SK-N-SH treated with all-trans-retinoic acid at 6 μM for 48 hours (cell line): ENCODE data around the gene TMEM89.

Experiments
- ATAC-seq: fragments of 200-7000 bp; cut with Tn5 transposase; 3 replicates; pipeline ENCODE4 v1.9.1; 2020; ENCODE audit warnings: mild to moderate bottlenecking, moderate library complexity
- ARNTL ChIP-seq: fragments of 450-650 bp; formaldehyde crosslinking; IDR thresholded peaks from 2 replicates; pipeline ENCODE4 v1.5.0; 2020; ENCODE audit warnings: low read depth, mild to moderate bottlenecking, moderate library complexity, borderline replicate concordance
- BACH2 ChIP-seq: fragments of 250-450 bp; sonication (Bioruptor Pico); IDR thresholded peaks from 2 replicates; pipeline ENCODE4 v1.9.0; 2021; ENCODE audit warnings: mild to moderate bottlenecking, borderline replicate concordance
- CSDC2 ChIP-seq: fragments of 250-450 bp; sonication (Bioruptor Pico); IDR thresholded peaks from 2 replicates; pipeline ENCODE4 v1.5.0; 2020; ENCODE audit warnings: mild to moderate bottlenecking, moderate library complexity
- GLIS3 ChIP-seq: fragments of 250-450 bp; sonication (Bioruptor Pico); IDR thresholded peaks from 2 replicates; pipeline ENCODE4 v1.5.0; 2020; ENCODE audit warnings: mild to moderate bottlenecking, moderate library complexity
- ISL1 ChIP-seq: fragments of 250-450 bp; sonication (Bioruptor Pico); IDR thresholded peaks from 2 replicates; pipeline ENCODE4 v2.1.2; 2022; ENCODE audit warnings: mild to moderate bottlenecking, moderate library complexity
- OSR1 ChIP-seq: fragments of 250-450 bp; sonication (Bioruptor Pico); IDR thresholded peaks from 2 replicates; pipeline ENCODE4 v1.8.0; 2022; ENCODE audit warnings: moderate library complexity, mild to moderate bottlenecking, inconsistent platforms
- PPARA ChIP-seq: fragments of 250-450 bp; sonication (Bioruptor Pico); IDR thresholded peaks from 2 replicates; pipeline ENCODE4 v1.5.0; 2020; ENCODE audit warnings: mild to moderate bottlenecking, borderline replicate concordance
- RARB ChIP-seq: fragments of 250-450 bp; sonication (Bioruptor Pico); IDR thresholded peaks from 2 replicates; pipeline ENCODE4 v1.8.0; 2021; ENCODE audit warnings: mild to moderate bottlenecking, moderate library complexity
- TCF4 ChIP-seq: fragments of 250-450 bp; sonication (Bioruptor Pico); IDR thresholded peaks from 2 replicates; pipeline ENCODE4 v1.8.0; 2021; ENCODE audit warnings: mild to moderate bottlenecking, moderate library complexity, borderline replicate concordance
- TOX ChIP-seq: fragments of 250-450 bp; sonication (Bioruptor Pico); IDR thresholded peaks from 2 replicates; pipeline ENCODE4 v1.8.0; 2021; ENCODE audit warnings: mild to moderate bottlenecking, moderate library complexity, borderline replicate concordance
- ZC3H10 ChIP-seq: fragments of 250-450 bp; sonication (Bioruptor Pico); IDR thresholded peaks from 2 replicates; pipeline ENCODE4 v1.5.1; 2021; ENCODE audit warnings: mild to moderate bottlenecking, moderate library complexity
- ZFP3 ChIP-seq: fragments of 250-450 bp; sonication (Bioruptor Pico); IDR thresholded peaks from 2 replicates; pipeline ENCODE4 v1.5.0; 2020; ENCODE audit warnings: mild to moderate bottlenecking, moderate library complexity
- ZFP30 ChIP-seq: fragments of 450-650 bp; formaldehyde crosslinking; IDR thresholded peaks from 2 replicates; pipeline ENCODE4 v1.5.0; 2022; ENCODE audit warnings: mild to moderate bottlenecking, moderate library complexity
- ZNF565 ChIP-seq: fragments of 450-650 bp; formaldehyde crosslinking; conservative IDR thresholded peaks from 2 replicates; pipeline ENCODE4 v1.5.0; 2020; ENCODE audit warnings: low read depth, mild to moderate bottlenecking, moderate library complexity
- ZNF70 ChIP-seq: fragments of 450-650 bp; formaldehyde crosslinking; IDR thresholded peaks from 2 replicates; pipeline ENCODE4 v1.5.0; 2020; ENCODE audit warnings: mild to moderate bottlenecking, moderate library complexity
- ZNF8 ChIP-seq: fragments of 450-650 bp; formaldehyde crosslinking; IDR thresholded peaks from 2 replicates; pipeline ENCODE4 v1.5.0; 2020; ENCODE audit warnings: mild to moderate bottlenecking, moderate library complexity
- TF ChIP-seq, protein P1 (sequence below): fragments of 250-450 bp; sonication (Bioruptor Pico); IDR thresholded peaks from 2 replicates; pipeline ENCODE4 v1.8.0; 2021; ENCODE audit warnings: low read depth, mild to moderate bottlenecking, moderate library complexity, borderline replicate concordance
- TF ChIP-seq, protein P2 (sequence below): fragments of 250-450 bp; sonication (Bioruptor Pico); IDR thresholded peaks from 2 replicates; pipeline ENCODE4 v1.8.0; 2020; ENCODE audit warnings: mild to moderate bottlenecking, moderate library complexity, borderline replicate concordance
- TF ChIP-seq, protein P3 (sequence below): fragments of 250-450 bp; sonication (Bioruptor Pico); IDR thresholded peaks from 2 replicates; pipeline ENCODE4 v1.5.1; 2021; ENCODE audit warnings: mild to moderate bottlenecking, moderate library complexity
- TF ChIP-seq, protein P4 (sequence below): fragments of 250-450 bp; sonication (Bioruptor Pico); IDR thresholded peaks from 2 replicates; pipeline ENCODE4 v1.5.1; 2020; ENCODE audit warnings: low read depth, mild to moderate bottlenecking, moderate library complexity
- TF ChIP-seq, protein P5 (sequence below): fragments of 250-450 bp; sonication (Bioruptor Pico); IDR thresholded peaks from 2 replicates; pipeline ENCODE4 v1.5.0; 2020; ENCODE audit warnings: mild to moderate bottlenecking, moderate library complexity

TMEM89 gene

DNA sequence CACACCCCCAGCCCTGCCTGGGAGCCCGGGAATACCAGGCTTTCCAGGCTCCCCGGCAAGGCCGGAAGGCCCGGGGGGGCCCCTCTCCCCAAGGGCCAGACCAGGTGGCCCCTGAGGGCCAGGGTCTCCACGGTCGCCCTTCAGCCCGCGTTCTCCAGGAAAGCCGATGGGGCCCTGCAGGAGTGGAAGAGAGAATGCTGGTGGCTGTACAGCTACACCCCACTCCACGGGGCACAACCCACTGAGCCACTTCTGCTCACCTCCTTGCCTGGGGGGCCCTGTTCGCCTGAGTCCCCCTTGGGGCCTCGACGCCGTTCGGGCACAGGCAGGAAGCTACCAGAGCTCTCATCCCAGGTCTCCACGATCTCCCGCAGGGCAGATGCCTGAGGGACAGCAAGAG lies 46.2 kb downstream of the TMEM89 start:
- no peak for TF ChIP-seq TCF4 (CRISPR knock-in tag)
- no peak for TF ChIP-seq ZNF8 (CRISPR knock-in tag)
- TF ChIP-seq ZFP3 (CRISPR knock-in tag): no peak
- TF ChIP-seq ISL1 (CRISPR knock-in tag): no peak
- no peak for TF ChIP-seq CSDC2 (CRISPR knock-in tag)
- no peak for TF ChIP-seq TOX
- no peak for TF ChIP-seq ARNTL (CRISPR knock-in tag)
- no peak for TF ChIP-seq ZNF70
- TF ChIP-seq RARB (CRISPR knock-in tag): no peak
- TF ChIP-seq, protein P1, sequence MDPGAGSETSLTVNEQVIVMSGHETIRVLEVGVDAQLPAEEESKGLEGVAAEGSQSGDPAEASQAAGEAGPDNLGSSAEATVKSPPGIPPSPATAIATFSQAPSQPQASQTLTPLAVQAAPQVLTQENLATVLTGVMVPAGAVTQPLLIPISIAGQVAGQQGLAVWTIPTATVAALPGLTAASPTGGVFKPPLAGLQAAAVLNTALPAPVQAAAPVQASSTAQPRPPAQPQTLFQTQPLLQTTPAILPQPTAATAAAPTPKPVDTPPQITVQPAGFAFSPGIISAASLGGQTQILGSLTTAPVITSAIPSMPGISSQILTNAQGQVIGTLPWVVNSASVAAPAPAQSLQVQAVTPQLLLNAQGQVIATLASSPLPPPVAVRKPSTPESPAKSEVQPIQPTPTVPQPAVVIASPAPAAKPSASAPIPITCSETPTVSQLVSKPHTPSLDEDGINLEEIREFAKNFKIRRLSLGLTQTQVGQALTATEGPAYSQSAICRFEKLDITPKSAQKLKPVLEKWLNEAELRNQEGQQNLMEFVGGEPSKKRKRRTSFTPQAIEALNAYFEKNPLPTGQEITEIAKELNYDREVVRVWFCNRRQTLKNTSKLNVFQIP (CRISPR knock-in tag): no peak
- TF ChIP-seq GLIS3 (CRISPR knock-in tag): no peak
- no peak for TF ChIP-seq ZNF565
- TF ChIP-seq, protein P2, sequence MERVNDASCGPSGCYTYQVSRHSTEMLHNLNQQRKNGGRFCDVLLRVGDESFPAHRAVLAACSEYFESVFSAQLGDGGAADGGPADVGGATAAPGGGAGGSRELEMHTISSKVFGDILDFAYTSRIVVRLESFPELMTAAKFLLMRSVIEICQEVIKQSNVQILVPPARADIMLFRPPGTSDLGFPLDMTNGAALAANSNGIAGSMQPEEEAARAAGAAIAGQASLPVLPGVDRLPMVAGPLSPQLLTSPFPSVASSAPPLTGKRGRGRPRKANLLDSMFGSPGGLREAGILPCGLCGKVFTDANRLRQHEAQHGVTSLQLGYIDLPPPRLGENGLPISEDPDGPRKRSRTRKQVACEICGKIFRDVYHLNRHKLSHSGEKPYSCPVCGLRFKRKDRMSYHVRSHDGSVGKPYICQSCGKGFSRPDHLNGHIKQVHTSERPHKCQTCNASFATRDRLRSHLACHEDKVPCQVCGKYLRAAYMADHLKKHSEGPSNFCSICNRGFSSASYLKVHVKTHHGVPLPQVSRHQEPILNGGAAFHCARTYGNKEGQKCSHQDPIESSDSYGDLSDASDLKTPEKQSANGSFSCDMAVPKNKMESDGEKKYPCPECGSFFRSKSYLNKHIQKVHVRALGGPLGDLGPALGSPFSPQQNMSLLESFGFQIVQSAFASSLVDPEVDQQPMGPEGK: no peak
- TF ChIP-seq BACH2 (CRISPR knock-in tag): no peak
- no peak for TF ChIP-seq ZFP30
- TF ChIP-seq, all 23 proteins: peak for 0
- no peak for ATAC-seq

DNA sequence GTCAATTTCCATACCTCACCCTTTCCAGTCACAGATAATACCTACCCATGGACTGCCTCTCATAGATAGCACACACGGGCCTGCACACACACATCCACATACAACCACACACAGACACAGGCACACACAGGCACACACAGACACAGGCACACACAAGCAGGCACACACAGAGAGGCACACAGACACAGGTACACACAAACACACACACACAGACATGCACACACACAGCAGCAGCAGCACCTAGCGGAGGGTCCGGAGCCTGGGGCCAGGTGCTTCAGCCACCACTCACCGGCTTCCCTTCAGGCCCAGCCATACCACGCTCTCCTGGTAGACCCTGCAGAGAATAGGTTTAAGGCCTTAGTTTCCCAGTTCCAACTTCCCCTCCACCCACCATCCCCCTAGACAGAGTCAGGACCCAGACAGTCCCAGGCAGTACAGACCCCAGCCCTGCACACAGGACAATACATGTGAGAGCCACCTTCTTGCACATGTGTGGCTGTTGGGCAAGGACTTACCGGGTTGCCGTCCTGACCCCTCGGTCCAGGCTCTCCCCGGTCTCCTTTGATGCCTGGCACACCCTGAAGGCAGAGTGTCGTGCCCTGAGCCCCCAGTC lies 47.5 kb downstream of the TMEM89 start:
- TF ChIP-seq OSR1 (CRISPR knock-in tag) (no peak), GLIS3 (CRISPR knock-in tag) (no peak), ZNF565 (no peak), ZNF8 (CRISPR knock-in tag) (no peak), BACH2 (CRISPR knock-in tag) (no peak), ZC3H10 (no peak), TCF4 (CRISPR knock-in tag) (no peak), TOX (no peak), ZFP30 (no peak), RARB (CRISPR knock-in tag) (no peak)
- TF ChIP-seq, protein P3, sequence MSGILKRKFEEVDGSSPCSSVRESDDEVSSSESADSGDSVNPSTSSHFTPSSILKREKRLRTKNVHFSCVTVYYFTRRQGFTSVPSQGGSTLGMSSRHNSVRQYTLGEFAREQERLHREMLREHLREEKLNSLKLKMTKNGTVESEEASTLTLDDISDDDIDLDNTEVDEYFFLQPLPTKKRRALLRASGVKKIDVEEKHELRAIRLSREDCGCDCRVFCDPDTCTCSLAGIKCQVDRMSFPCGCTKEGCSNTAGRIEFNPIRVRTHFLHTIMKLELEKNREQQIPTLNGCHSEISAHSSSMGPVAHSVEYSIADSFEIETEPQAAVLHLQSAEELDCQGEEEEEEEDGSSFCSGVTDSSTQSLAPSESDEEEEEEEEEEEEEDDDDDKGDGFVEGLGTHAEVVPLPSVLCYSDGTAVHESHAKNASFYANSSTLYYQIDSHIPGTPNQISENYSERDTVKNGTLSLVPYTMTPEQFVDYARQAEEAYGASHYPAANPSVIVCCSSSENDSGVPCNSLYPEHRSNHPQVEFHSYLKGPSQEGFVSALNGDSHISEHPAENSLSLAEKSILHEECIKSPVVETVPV (CRISPR knock-in tag): no peak
- TF ChIP-seq, protein P2: no peak
- TF ChIP-seq, protein P4, sequence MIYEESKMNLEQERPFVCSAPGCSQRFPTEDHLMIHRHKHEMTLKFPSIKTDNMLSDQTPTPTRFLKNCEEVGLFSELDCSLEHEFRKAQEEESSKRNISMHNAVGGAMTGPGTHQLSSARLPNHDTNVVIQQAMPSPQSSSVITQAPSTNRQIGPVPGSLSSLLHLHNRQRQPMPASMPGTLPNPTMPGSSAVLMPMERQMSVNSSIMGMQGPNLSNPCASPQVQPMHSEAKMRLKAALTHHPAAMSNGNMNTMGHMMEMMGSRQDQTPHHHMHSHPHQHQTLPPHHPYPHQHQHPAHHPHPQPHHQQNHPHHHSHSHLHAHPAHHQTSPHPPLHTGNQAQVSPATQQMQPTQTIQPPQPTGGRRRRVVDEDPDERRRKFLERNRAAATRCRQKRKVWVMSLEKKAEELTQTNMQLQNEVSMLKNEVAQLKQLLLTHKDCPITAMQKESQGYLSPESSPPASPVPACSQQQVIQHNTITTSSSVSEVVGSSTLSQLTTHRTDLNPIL (CRISPR knock-in tag): no peak
- TF ChIP-seq, all 23 proteins: peak for 0
- no peak for ATAC-seq

DNA sequence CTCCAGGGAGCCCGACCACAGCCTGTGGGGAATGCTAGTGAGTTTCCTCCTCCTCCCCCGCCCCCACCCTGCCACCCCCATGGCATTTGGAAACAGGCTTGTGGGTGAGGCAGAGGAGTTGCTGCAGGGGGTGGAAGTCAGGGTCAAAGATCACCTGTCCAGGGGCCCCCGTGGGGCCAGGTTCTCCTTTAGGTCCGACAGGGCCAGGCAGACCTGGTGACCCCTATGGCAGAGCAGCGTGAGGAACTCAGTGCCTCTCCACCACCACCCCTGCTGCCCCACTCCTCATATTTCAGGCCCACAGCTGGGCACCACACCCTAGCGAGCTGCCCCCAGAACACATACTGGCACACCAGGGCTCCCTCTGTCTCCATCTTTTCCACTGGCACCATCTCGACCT lies 49.1 kb downstream of the TMEM89 start:
- TF ChIP-seq PPARA: no peak
- TF ChIP-seq, protein P5, sequence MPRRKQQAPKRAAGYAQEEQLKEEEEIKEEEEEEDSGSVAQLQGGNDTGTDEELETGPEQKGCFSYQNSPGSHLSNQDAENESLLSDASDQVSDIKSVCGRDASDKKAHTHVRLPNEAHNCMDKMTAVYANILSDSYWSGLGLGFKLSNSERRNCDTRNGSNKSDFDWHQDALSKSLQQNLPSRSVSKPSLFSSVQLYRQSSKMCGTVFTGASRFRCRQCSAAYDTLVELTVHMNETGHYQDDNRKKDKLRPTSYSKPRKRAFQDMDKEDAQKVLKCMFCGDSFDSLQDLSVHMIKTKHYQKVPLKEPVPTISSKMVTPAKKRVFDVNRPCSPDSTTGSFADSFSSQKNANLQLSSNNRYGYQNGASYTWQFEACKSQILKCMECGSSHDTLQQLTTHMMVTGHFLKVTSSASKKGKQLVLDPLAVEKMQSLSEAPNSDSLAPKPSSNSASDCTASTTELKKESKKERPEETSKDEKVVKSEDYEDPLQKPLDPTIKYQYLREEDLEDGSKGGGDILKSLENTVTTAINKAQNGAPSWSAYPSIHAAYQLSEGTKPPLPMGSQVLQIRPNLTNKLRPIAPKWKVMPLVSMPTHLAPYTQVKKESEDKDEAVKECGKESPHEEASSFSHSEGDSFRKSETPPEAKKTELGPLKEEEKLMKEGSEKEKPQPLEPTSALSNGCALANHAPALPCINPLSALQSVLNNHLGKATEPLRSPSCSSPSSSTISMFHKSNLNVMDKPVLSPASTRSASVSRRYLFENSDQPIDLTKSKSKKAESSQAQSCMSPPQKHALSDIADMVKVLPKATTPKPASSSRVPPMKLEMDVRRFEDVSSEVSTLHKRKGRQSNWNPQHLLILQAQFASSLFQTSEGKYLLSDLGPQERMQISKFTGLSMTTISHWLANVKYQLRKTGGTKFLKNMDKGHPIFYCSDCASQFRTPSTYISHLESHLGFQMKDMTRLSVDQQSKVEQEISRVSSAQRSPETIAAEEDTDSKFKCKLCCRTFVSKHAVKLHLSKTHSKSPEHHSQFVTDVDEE (CRISPR knock-in tag): no peak
- TF ChIP-seq ZFP3 (CRISPR knock-in tag): no peak
- ATAC-seq: no peak
